Neuron (in vitro differentiated cells): ENCODE measurements around the gene SH3D21.

Source experiments
- H2AFZ ChIP-seq: one replicate; pipeline ENCODE4 v1.6.1; 2013; ENCODE audit warnings: low read depth, mild to moderate bottlenecking, inconsistent platforms, low read length, moderate library complexity
- H3K27me3 ChIP-seq: one replicate; pipeline ENCODE4 v1.6.1; 2013; ENCODE audit warnings: low read length; ENCODE audit not compliant: insufficient read depth
- H3K36me3 ChIP-seq: one replicate; pipeline ENCODE4 v1.6.1; 2013; ENCODE audit warnings: low read length; ENCODE audit not compliant: insufficient read depth
- H3K4me1 ChIP-seq: one replicate; pipeline ENCODE4 v1.6.1; 2013; ENCODE audit warnings: low read length; ENCODE audit not compliant: insufficient read depth
- H3K4me3 ChIP-seq: 2 replicates; pipeline ENCODE4 v1.5.1; 2013; ENCODE audit warnings: mild to moderate bottlenecking, low read length, moderate library complexity
- H3K9me3 ChIP-seq: one replicate; pipeline ENCODE4 v1.6.1; 2013; ENCODE audit warnings: low read length

SH3D21 gene

GRCh38 chr1:36359911-36360550 lies 53.9 kb downstream of the SH3D21 start:
- Histone ChIP-seq H3K27me3 (no peaks in the 10 kb centered on the region), H3K36me3 (peaks cover 52% of the 10 kb centered on the region), H3K4me1 (no peaks in the 10 kb centered on the region), H3K9me3 (no peaks in the 10 kb centered on the region), H2AFZ (no peak overlapping the region), H3K4me3 (no peak overlapping the region)

- Histone ChIP-seq H3K4me3 (no peak overlapping the region), H3K27me3 (no peaks in the 10 kb centered on the region), H3K36me3 (peaks cover 17% of the 10 kb centered on the region), H3K9me3 (no peaks in the 10 kb centered on the region), H2AFZ (no peak overlapping the region), H3K4me1 (peaks cover 10% of the 10 kb centered on the region)
Observed at GRCh38 chr1:36365381-36365780, 59.2 kb downstream of the SH3D21 start.

- Histone ChIP-seq H3K36me3 (peaks cover 14% of the 10 kb centered on the region), H3K9me3 (no peaks in the 10 kb centered on the region), H3K27me3 (no peaks in the 10 kb centered on the region), H3K4me3 (no peak overlapping the region), H3K4me1 (peaks cover 10% of the 10 kb centered on the region), H2AFZ (no peak overlapping the region)
Observed at GRCh38 chr1:36366091-36366661, 60.0 kb downstream of the SH3D21 start.

- Histone ChIP-seq H3K27me3 (no peaks in the 10 kb centered on the region), H3K9me3 (no peaks in the 10 kb centered on the region), H3K4me3 (no peak overlapping the region), H3K4me1 (peaks cover 10% of the 10 kb centered on the region), H2AFZ (no peak overlapping the region), H3K36me3 (peaks cover 11% of the 10 kb centered on the region)
Observed at GRCh38 chr1:36367066-36367465, 60.9 kb downstream of the SH3D21 start.

GRCh38 chr1:36367798-36368197 lies 61.6 kb downstream of the SH3D21 start:
- Histone ChIP-seq H3K9me3 (no peaks in the 10 kb centered on the region), H2AFZ (no peak overlapping the region), H3K4me1 (peaks cover 14% of the 10 kb centered on the region), H3K27me3 (no peaks in the 10 kb centered on the region), H3K4me3 (no peak overlapping the region), H3K36me3 (peaks cover 5% of the 10 kb centered on the region)

- Histone ChIP-seq H2AFZ (no peak overlapping the region), H3K4me3 (no peak overlapping the region), H3K4me1 (peaks cover 29% of the 10 kb centered on the region), H3K27me3 (no peaks in the 10 kb centered on the region), H3K36me3 (peaks cover 5% of the 10 kb centered on the region), H3K9me3 (no peaks in the 10 kb centered on the region)
Observed at GRCh38 chr1:36369061-36369861, 63.1 kb downstream of the SH3D21 start.
